Measurements from ENCODE around the gene PNPO.

DNA sequence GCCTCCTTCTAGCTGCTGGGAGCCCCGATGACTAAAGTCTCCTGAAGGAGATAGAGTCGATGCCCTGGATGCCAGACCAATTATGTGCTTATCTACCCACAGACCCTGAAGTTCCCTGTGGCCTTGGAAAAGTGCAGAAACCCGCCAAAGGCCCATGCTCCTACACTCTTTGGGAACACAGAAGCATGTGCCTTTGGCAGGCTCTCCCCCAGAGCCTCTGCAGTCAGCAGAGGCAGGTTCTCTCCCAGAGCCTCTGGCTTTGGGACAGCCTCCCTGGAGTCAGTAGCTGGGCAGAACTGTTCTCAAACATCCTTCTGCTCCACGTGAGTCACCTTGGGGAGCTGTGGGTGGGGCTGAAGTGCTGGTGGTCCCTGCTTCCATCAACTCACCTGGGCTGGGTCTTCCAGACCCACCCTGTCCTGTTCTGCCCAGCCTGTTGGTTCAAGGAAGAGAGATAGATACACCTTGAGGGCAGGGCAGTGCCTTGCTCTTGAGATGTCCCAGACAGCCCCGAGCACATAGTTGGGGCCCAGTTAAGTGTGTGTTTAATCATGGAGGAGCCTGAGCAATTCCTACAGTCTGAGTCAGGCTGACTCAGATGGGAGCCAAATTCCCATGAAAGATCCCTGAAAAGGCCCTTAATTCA is 26.4 kb downstream of the PNPO start:
- TF ChIP-seq, protein P1, sequence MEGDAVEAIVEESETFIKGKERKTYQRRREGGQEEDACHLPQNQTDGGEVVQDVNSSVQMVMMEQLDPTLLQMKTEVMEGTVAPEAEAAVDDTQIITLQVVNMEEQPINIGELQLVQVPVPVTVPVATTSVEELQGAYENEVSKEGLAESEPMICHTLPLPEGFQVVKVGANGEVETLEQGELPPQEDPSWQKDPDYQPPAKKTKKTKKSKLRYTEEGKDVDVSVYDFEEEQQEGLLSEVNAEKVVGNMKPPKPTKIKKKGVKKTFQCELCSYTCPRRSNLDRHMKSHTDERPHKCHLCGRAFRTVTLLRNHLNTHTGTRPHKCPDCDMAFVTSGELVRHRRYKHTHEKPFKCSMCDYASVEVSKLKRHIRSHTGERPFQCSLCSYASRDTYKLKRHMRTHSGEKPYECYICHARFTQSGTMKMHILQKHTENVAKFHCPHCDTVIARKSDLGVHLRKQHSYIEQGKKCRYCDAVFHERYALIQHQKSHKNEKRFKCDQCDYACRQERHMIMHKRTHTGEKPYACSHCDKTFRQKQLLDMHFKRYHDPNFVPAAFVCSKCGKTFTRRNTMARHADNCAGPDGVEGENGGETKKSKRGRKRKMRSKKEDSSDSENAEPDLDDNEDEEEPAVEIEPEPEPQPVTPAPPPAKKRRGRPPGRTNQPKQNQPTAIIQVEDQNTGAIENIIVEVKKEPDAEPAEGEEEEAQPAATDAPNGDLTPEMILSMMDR (IDR thresholded peaks at IDR 0.05; ENCODE audit: insufficient read depth, low read length, poor library complexity, severe bottlenecking) = no peak
- TF ChIP-seq EZH2phosphoT487 (conservative IDR thresholded peaks at IDR 0.05; ENCODE audit: low read length) = no peak

All from SU-DHL-6 (cell line).